SK-MEL-5 (cell line): Measurements from ENCODE around the gene SMIM41. TPM values are rescaled to one million over a fixed set of nuclear protein-coding genes. Genes with fewer than 3 reads are reported as not detected.

Experiments
- DNase-seq: peaks from one replicate; pipeline ENCODE4 v3.0.0-alpha.2; 2016; ENCODE audit warnings: low read depth, low spot score
- in situ Hi-C: cut with HindIII; loops from 2 replicates; pipeline ENCODE4 v1.10.0; 2016; ENCODE audit warnings: low sequenced_read_pairs, high pct_unique_total_duplicates, low pct_unique_long_range_greater_than_20kb
- total RNA-seq: library from RNA; depleted of rRNA; stranded (reverse); fragments of >200 nt; shearing (Covaris generic); gene quantifications from 2 replicates; pipeline ENCODE4 v1.2.3, GENCODE V29; 2014

Gene SMIM41
- total RNA-seq, 1 experiment from 2014 or later = not detected

DNA sequence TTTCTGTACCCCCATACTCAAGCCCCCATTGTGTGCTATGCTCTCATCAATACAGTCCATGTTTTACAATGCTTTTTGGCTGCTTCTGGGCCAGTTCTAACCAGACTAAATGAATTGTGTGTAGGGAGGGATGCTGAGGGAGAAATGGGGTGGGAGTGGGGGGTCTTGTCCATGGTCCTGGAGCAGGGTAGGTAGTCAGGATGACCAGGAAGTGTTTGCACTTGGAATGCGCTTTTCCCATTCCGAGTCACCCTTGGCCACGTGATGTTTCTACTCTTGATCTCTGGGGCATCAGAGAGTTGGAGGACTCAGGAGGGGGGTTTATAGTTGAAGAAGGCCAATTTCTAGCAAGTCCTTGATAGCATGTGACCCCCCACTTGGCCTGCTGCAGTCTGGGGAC lies 1.2 kb upstream of the SMIM41 start:
- in situ Hi-C loops = no loop called here
- no peak for DNase-seq

DNA sequence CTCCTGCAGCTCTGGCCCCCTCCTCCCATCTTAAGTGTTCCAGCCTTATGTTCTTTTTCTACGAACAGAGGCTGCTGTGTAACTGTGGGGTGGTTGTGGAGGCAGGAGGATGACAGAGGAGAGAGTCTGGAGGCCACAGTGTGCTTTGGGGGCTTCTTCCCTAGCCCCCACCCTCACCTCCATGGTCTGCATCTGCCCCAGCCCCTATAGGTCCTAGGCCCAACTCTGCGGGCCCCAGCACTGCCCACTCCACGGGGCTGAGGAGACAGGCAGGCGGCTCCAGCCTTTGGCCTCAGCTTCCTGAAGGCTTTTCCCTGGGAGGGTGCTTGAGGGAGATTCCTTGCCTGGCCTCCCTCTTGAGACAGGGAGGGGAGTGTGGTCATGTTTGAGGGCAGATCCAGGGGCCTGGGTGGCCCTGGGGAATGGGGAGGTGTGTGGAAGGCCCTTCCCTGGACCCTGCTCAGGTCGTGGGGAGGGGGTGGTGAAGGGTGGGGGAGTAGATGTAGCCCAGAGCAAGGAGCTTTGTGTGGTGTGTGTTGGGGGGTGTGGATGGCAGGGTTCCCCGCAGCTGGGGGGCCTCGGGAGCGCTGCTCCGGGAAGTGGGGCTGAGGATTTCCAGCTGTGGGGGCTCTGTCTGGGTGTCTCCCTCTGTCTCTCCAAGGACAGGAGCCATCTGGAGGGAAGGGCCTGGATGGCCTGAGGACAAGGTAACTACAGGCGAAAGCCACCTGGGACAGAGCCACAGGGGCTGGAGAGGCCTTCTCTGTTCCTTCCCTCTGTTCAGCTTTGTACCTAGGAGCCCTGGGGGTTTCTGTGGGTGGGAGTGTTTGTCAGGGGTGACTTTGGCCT lies 1.1 kb downstream of the SMIM41 start:
- in situ Hi-C loops = no loop called here
- DNase-seq = no peak

DNA sequence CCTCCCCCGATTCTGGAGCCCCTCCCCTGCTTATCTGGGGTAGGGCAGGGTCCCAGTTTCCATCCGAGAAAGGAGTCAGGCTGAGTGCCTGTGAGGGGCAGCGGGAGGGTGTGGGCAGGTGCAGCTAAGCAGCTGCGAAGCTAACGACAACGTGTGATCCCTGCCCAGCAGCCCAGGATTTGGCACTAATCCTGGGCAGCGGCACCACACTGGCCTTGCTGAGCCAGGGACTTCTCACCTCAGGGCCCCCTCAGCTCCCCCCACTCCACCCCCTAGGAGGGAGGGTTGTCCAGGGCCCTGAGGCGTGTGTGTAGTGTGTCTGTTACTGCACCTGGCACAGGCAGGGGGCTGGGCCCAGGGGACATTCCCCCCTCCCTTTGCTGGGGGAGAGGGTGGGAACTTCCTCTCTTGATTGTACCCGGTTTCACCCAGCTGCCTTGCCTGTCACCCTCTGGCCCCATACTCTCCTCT lies 1.8 kb downstream of the SMIM41 start:
- no peak for DNase-seq
- in situ Hi-C loops = no loop called here

DNA sequence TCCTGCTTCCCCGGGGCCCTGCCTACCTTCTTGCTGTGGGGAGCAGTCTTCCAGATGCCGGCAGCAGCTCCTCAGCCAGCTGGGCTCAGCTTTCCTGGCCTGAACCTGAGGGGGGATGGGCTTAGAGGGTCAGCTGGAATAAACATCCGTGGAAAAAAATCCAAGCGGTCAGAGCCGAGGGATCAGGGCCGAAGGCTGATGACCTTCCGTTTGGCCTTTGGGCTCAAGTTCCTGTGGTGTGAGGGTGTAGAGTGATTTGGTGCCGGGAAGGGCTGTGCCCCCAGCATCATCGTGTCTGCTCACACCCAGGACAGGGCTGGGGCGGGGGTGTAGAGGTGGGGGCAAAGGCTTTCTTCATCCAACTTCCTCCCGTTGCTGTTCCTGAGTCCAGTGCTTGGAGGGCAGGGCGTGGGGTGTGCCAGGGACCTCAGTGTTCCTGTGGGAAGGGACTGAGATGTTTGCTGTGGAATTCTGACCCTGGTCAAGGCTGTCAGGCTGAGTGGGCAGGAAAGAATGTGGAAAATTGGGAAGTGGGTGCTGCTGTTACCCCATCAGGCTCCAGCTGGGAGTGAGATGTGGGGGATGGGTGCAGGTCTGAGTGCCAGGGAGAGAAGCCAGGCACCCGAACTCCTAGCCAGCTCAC lies 2.6 kb downstream of the SMIM41 start:
- no peak for DNase-seq
- in situ Hi-C loops = no loop called here

DNA sequence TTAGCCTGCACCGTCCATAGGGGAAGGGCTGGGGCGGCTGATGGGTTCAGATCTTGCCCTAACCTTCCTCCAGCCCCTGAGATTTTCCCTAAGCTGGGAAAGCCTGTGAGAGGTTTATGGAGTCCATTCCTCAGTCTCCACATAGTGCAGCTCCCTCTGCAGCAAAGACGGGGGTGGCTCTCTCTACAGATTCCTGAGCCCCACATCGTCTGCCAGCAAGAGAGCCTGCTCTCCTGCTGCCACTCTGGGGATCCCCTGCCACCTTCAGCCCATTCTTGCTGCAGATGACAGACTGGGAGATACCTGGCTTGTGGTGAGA lies 3.1 kb downstream of the SMIM41 start:
- DNase-seq = no peak
- in situ Hi-C loops = no loop called here

GRCh38 chr12:52082988-52083637 lies 3.6 kb downstream of the SMIM41 start:
- in situ Hi-C loops = no loop called here
- DNase-seq = peak; percentile 72

DNA sequence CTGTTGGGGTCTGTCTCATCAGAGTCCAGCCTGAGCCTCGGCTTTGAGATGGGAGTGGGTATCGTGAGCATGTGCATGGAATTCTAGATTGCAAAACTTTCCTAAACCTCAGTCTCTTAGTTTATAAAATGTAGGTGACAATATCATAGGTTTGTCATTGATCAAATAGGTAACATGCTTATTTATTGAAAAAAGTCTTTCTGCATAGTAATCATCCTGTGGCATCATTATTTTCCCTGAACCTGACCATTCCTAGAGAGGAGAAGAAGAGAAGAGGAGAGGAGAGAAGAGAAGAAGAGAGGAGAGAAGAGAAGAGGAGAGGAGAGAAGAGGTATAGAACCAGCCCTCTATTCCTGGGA lies 4.1 kb downstream of the SMIM41 start:
- in situ Hi-C loops = no loop called here
- no peak for DNase-seq

GRCh38 chr12:52084491-52085231 lies 5.2 kb downstream of the SMIM41 start:
- in situ Hi-C loops = no loop called here

DNA sequence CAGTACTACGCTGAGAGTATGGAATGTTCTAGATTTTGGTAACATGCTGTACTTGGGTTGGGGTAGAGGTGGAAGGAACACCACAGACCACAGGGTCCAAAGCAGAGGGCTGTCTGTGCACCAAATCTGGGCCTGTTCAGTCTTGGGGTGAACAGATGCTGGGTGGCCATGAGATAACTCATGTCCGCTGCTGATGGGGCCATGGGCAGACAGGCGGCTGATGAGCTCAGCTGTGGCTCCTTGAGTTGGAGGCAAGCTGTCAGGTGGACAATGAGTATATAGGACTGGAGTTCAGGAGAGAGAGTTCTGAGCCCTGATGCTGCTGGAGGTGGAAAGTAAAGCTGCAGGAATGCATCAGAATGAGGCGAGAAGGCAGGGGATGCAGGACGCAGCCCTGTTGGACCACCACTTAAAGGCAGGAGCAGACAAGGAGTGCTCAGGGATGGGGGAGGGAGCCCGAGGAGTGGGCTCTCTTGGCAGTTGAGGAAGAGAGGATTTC lies 6.2 kb downstream of the SMIM41 start:
- in situ Hi-C loops = no loop called here
- DNase-seq = no peak

More at GRCh38 chr12:52084491-52085231, 5.2 kb downstream of the SMIM41 start:
- no peak for DNase-seq

DNA sequence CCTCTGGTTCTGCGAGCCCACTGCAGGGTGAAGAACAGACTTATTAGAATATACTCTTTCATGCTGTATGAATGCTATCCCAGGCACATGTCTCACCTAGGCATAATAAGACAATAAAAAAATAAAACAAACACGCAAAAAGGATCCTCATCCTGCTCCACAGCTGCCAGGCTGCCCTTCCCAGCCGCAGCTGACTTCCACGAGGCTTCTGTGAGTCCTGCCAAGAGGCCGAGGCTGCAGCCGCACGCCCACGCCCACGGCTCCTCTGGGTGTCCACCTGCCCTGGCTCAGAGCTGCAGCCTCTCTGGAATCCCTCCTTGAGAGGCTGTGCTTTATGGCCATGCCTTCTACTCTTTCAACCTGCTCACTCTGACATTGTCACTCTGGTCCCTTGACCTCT lies 6.9 kb downstream of the SMIM41 start:
- in situ Hi-C loops = no loop called here
- peak; percentile 30 for DNase-seq

- DNase-seq = no peak
- in situ Hi-C loops = no loop called here
Measured at GRCh38 chr12:52086944-52087835, 7.7 kb downstream of the SMIM41 start.

DNA sequence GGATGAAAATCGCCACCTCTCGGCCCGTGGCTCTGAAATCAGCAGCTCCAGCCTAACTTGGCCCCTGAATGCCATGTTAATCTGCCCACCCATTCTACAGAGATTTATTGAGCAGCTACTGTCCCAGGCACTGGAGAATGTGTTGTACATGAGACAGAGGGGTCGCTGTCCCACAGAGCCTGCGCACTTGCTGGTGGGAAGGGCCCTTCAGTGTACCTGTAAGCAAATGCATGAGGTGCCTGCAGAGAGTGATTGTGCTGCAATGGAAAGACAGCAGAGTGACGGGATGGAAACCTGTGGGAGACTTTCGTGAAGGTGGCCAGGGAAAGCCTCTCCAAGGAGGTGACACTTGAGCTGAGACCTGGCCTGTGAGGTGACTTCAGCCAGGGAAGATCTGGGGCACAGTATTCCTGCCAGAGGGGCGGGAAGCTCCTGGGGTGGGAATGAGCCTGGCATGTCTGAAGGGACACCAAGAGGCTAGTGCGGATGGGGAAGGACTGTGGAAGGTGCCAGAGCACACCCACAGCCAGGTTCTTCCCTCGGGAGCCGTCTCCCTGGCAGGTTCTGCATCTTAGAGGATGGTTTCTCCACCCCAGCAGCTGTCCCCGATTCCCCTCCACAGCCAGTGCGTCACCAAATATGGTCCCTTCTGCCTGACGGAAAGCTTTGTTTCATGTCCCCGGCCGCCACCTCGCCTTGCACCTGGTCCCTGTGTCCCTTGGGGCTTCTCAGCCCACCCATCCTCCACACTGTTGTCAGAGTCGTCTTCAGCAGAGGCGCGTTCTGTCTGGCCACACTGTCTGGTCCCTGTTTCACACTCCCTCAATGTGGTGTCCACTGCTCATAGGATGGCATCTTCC lies 8.7 kb downstream of the SMIM41 start:
- DNase-seq = no peak
- in situ Hi-C loops = no loop called here

DNA sequence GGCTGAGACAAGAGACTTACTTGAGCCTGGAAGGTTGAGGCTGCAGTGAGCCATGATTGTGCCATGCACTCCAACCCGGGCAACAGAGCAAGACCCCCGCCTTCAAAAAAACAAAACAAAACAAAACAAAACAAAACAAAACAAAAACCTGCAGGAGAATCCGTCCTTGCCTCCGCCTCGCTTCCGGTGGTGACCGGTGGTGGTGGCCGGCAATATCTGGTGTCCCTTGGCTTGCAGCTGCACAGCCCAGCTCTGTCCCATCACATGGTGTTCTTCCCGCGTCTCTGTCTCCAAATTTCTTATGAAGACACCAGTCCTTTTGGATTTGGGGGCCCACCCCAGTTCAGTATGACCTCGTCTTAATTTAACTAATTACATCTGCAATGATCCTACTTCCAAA lies 10.0 kb downstream of the SMIM41 start:
- no peak for DNase-seq
- in situ Hi-C loops = no loop called here

- in situ Hi-C loops = no loop called here
- DNase-seq = no peak
Measured at GRCh38 chr12:52090291-52090690, 10.8 kb downstream of the SMIM41 start.

DNA sequence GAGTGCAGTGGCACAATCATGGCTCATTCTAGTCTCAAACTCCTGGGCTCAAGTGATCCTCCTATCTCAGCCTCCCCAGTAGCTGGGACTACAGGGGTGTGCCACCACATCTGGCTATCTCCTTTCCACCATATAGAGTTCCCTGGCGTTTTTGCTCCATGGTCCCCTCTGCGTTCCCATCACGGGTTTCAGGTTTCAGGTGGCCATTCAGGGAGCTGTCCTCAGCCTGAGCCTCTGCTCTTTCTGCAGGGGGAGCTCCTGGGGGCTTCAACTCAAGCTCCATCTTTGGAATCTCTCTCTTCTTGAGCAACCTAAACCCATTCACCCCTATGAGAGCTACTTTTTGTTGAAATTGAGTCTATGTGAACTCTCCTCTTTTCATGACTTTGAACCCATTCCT lies 11.6 kb downstream of the SMIM41 start:
- in situ Hi-C loops = no loop called here
- DNase-seq = no peak

GRCh38 chr12:52091869-52092268 lies 12.4 kb downstream of the SMIM41 start:
- in situ Hi-C loops = no loop called here
- DNase-seq = no peak
